Spleen (tissue), 11 donors: ENCODE data around the gene ZNF598. TPM values are rescaled to one million over a fixed set of nuclear protein-coding genes. Genes with fewer than 3 reads are reported as not detected.

ENCODE experiments used
- DNase-seq: peaks from one replicate; pipeline ENCODE4 v3.0.0-alpha.2; 2020
- H3K27ac ChIP-seq, 8 donors: fragments of 200-600 bp; sonication (generic) in 7 of 8; 1 replicate in 4 of 8; 2 replicates in 4 of 8; pipeline versions ENCODE4 v1.5.0 to v1.8.0; 2016 to 2021; ENCODE audit warnings: inconsistent platforms in 4 of 8, mild to moderate bottlenecking in 4 of 8, moderate library complexity in 1 of 8
- H3K27me3 ChIP-seq, 7 donors: fragments of 200-600 bp; sonication (generic) in 6 of 7; replicated peaks in 1 of 7; 1 replicate in 4 of 7; 2 replicates in 3 of 7; pipeline versions ENCODE4 v1.5.0 to v1.8.0; 2016 to 2021; ENCODE audit warnings: inconsistent platforms in 3 of 7, mild to moderate bottlenecking in 1 of 7
- H3K36me3 ChIP-seq, 6 donors: fragments of 200-600 bp; sonication (generic) in 5 of 6; 1 replicate in 4 of 6; 2 replicates in 2 of 6; pipeline versions ENCODE4 v1.5.0 to v1.8.0; 2016 to 2021; ENCODE audit warnings: inconsistent platforms in 2 of 6
- H3K4me1 ChIP-seq, 6 donors: fragments of 200-600 bp; sonication (generic) in 5 of 6; 1 replicate in 3 of 6; 2 replicates in 3 of 6; pipeline versions ENCODE4 v1.5.0 to v1.8.0; 2016 to 2021; ENCODE audit warnings: inconsistent platforms in 3 of 6
- H3K4me3 ChIP-seq, 8 donors: fragments of 200-600 bp; sonication (generic) in 7 of 8; 1 replicate in 4 of 8; 2 replicates in 4 of 8; pipeline versions ENCODE4 v1.5.0 to v1.8.0; 2016 to 2021; ENCODE audit warnings: inconsistent platforms in 4 of 8, mild to moderate bottlenecking in 4 of 8, moderate library complexity in 2 of 8
- H3K9me3 ChIP-seq, 8 donors: fragments of 200-600 bp; sonication (generic) in 7 of 8; 1 replicate in 4 of 8; 2 replicates in 4 of 8; pipeline versions ENCODE4 v1.5.0 to v1.8.0; 2016 to 2021; ENCODE audit warnings: inconsistent platforms in 4 of 8
- POLR2A ChIP-seq, 3 donors: fragments of 450-650 bp; IDR thresholded peaks; one replicate each; pipeline ENCODE4 v1.5.1; 2017; ENCODE audit warnings: antibody characterized with exemption in 3 of 3, mild to moderate bottlenecking in 1 of 3
- POLR2AphosphoS5 ChIP-seq, 3 donors: sonication (generic); formaldehyde crosslinking; IDR thresholded peaks; one replicate each; pipeline ENCODE4 v1.5.1; 2017; ENCODE audit warnings: antibody characterized with exemption in 3 of 3
- WGBS, 5 donors: extraction: QIAGEN DNeasy Blood & Tissue Kit in 3 of 5; methylation state at CpG; one replicate each; pipeline versions ENCODE4 v1.1.5 to v1.1.7; 2013 to 2018; 5-methylcytosine and 5-hydroxymethylcytosine counted together
- intact Hi-C: fragments of 100-400 bp; cut with DNase I; formaldehyde crosslinking; loops from one replicate; pipeline ENCODE4 v1.15.0; 2023; ENCODE audit warnings: low total_unique reads
- polyA plus RNA-seq, 3 donors: library from polyadenylated mRNA; stranded (reverse); fragments of 200-250 nt; gene quantifications; one replicate each; pipeline ENCODE4 v1.2.1, GENCODE V29; 2013
- total RNA-seq, 7 donors: library from RNA; depleted of rRNA in 3 of 7; stranded (reverse); fragments of >200 nt in 3 of 7; fragmentation: NEBNext Ultra II Directional in 4 of 7; extraction: Animal tissue kit (Norgen Biotek cat#: 25700) in 4 of 7; gene quantifications; one replicate each; pipeline versions ENCODE4 v1.1.0 to v1.2.1, GENCODE V29; 2016 to 2021
- TF ChIP-seq, protein P1 (sequence below), 11 experiments: fragments of 200-600 bp in 7 of 11; fragments of 450-650 bp in 4 of 11; sonication (generic) in 4 of 11; IDR thresholded peaks in 8 of 11; conservative IDR thresholded peaks in 3 of 11; 1 replicate in 7 of 11; 2 replicates in 4 of 11; pipeline versions ENCODE4 v1.4.0 to v1.8.0; 2016 to 2021; ENCODE audit warnings: antibody characterized with exemption in 11 of 11, inconsistent platforms in 4 of 11, mild to moderate bottlenecking in 1 of 11
- donor health status: healthy with polysubstance abuse.
- donor health status: DM: no; HTN: no; CAD: no; lungs with moderate emphysema.
- donor health status: DM: no; HTN: no; CAD: no.
- donor health status: Bipolar disorder and iron deficiency.
- donor health status: healthy.
- donor health status: DM: no; HTN: no; CAD: no.
- donor health status: DM: yes; HTN: yes; CAD: no.

The ZNF598 gene
- total and polyA plus RNA-seq, 10 donors: 21.8 to 56.2 (median 42.0) TPM

DNA sequence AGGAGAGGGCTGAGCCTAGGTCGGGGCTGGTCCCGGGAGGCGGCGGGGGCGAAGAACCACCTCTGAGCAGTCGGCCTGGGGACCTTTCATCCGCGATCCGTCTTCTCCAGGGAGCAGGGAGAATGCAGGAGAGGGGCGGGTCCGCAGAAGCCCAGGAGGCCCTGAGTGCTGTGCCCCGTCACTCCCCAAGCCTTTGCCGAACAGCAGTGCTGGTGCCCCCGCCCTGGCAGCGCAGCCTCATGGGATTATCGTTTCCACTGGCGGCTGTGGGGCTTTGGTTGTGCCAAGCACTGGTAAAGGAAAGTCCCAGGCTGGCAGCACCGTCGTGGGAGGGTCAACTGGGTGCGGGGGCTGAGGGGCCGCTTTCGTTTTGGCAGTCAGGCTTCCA lies 37.1 kb downstream of the ZNF598 start:
- intact Hi-C loops: no loop called here
- TF ChIP-seq, protein P1, sequence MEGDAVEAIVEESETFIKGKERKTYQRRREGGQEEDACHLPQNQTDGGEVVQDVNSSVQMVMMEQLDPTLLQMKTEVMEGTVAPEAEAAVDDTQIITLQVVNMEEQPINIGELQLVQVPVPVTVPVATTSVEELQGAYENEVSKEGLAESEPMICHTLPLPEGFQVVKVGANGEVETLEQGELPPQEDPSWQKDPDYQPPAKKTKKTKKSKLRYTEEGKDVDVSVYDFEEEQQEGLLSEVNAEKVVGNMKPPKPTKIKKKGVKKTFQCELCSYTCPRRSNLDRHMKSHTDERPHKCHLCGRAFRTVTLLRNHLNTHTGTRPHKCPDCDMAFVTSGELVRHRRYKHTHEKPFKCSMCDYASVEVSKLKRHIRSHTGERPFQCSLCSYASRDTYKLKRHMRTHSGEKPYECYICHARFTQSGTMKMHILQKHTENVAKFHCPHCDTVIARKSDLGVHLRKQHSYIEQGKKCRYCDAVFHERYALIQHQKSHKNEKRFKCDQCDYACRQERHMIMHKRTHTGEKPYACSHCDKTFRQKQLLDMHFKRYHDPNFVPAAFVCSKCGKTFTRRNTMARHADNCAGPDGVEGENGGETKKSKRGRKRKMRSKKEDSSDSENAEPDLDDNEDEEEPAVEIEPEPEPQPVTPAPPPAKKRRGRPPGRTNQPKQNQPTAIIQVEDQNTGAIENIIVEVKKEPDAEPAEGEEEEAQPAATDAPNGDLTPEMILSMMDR (IDR thresholded peaks at IDR 0.05 in 8 of 11, conservative IDR thresholded peaks at IDR 0.05 in 3 of 11): no peak
- TF ChIP-seq POLR2A (IDR thresholded peaks at IDR 0.05) (no peak), POLR2AphosphoS5 (IDR thresholded peaks at IDR 0.05) (no peak)
- peaks cover 0 to 40% (median under 1%) of the 10 kb centered on the region in 7 donors for H3K27me3 ChIP-seq
- H3K9me3 ChIP-seq: no peaks in the 10 kb centered on the region
- H3K4me1 ChIP-seq: peaks cover 18 to 37% (median 33%) of the 10 kb centered on the region in 6 donors
- 1 to 5% (median 4%) methylated on average over 14 to 22 of the region's 22 CpGs for WGBS, 5 donors
- peak overlapping the region in 5 of 8 donors; percentile 92 to 98 (median 95) for H3K27ac ChIP-seq
- peaks cover 15 to 41% (median 36%) of the 10 kb centered on the region in 6 donors for H3K36me3 ChIP-seq
- peak overlapping the region; percentile 89 to 99 (median 96) for H3K4me3 ChIP-seq
- no peak for DNase-seq

DNA sequence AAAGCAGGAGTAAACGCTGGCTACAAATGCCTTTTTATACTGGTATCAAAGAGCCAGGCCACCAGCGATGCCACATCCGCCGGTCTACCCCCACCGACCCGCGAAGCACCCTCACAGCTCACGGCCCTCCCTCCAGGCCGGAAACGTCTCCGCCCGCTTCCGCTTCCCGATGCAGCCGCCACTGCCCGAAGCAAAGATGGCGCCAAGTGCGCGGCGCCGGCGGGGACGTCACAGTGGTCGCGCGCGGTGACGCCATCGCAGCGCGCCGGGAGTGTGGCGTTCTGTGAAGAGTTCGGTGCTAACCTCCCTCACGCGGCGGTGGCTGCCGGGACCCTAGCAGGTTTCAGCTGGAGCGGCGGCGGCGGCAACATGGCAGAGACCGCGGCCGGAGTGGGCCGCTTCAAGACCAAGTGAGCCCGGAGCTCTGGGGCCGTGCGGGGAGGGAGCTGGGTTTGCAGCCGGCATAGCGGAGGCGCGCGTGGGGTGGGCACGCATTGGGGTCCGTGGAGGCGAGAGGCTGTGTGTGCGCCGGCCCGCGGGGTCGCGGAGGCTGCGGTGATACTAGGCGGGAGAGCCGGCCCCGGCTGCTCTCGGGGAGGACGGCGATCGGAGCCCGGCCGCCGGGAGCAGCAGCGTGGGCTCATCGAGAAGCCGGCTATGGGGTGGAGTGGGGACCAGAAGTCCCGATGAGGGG lies 37.7 kb downstream of the ZNF598 start, which contains the start of gene TBL3:
TSS of gene TBL3 (plus strand) at position 258 of the 694 bp plus-strand sequence. CDS start at position 370, 112 bp downstream.
- peaks cover 18 to 37% (median 33%) of the 10 kb centered on the region in 6 donors for H3K4me1 ChIP-seq
- intact Hi-C loops: no loop called here

DNA sequence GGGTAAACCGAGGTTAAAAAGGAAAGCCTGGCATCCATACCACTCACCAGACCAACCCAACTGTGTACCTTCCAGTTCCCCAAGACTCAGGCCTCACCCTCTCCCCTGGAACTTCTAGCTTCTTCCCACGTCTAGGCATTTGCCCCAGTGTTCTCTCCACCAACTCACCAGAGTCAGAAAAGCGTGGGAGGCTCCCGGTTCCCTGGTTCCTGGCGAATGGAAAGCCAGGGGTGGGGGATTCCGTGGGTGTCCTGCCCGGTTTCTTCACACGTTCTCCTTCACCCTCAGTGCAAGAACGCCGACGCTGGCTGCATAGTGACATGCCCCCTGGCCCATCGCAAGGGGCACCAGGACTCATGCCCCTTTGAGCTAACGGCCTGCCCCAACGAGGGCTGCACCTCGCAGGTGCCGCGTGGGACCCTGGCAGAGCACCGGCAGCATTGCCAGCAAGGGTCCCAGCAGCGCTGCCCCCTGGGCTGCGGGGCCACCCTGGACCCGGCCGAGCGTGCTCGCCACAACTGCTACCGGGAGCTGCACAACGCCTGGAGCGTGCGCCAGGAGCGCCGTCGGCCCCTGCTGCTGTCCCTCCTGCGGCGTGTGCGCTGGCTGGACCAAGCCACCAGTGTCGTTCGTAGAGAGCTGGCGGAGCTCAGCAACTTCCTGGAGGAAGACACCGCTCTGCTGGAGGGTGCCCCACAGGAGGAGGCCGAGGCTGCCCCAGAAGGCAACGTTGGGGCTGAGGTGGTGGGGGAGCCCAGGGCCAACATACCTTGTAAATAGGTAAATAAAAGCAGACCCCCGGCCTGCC lies 41.3 kb downstream of the ZNF598 start:
- 92 to 94% (median 93%) methylated on average over 39 to 41 of the region's 41 CpGs for WGBS, 5 donors
- H3K27me3 ChIP-seq: no peaks in the 10 kb centered on the region

More for the DNA sequence above, 37.7 kb downstream of the ZNF598 start, which contains the start of gene TBL3:
- H3K9me3 ChIP-seq: no peaks in the 10 kb centered on the region
- peak; percentile 99 for DNase-seq
- TF ChIP-seq, protein P1 (IDR thresholded peaks at IDR 0.05 in 8 of 11, conservative IDR thresholded peaks at IDR 0.05 in 3 of 11): peak in 3 of 11 experiments; percentile 26 to 42 (median 32)
- TF ChIP-seq POLR2A (IDR thresholded peaks at IDR 0.05) (peak; percentile 68 to 98 (median 83)), POLR2AphosphoS5 (IDR thresholded peaks at IDR 0.05) (peak; percentile 99 to 100 (median 100))
- peaks cover 13 to 36% (median 31%) of the 10 kb centered on the region in 6 donors for H3K36me3 ChIP-seq
- peak within 1 kb of the TSS; percentile 89 to 99 (median 96) for H3K4me3 ChIP-seq
- 0 to 1% (median 0%) methylated on average over 56 to 78 of the region's 78 CpGs for WGBS, 5 donors
- peak within 1 kb of the TSS; percentile 91 to 98 (median 95) for H3K27ac ChIP-seq
- peaks cover 0 to 35% (median 0%) of the 10 kb centered on the region in 7 donors for H3K27me3 ChIP-seq

More for the DNA sequence above, 41.3 kb downstream of the ZNF598 start:
- H3K27ac ChIP-seq: no peak overlapping the region
- TF ChIP-seq POLR2AphosphoS5 (IDR thresholded peaks at IDR 0.05) (no peak), POLR2A (IDR thresholded peaks at IDR 0.05) (no peak)
- TF ChIP-seq, protein P1 (IDR thresholded peaks at IDR 0.05 in 8 of 11, conservative IDR thresholded peaks at IDR 0.05 in 3 of 11): no peak
- no peaks in the 10 kb centered on the region for H3K9me3 ChIP-seq
- H3K4me3 ChIP-seq: no peak overlapping the region
- H3K36me3 ChIP-seq: peaks cover 0 to 12% (median under 1%) of the 10 kb centered on the region in 6 donors
- intact Hi-C loops: no loop called here
- peaks cover 31 to 57% (median 49%) of the 10 kb centered on the region in 6 donors for H3K4me1 ChIP-seq
- no peak for DNase-seq
